Sigmoid colon (tissue), 4 donors: Measurements from ENCODE around the gene L3HYPDH.

ENCODE experiments used
- EP300 ChIP-seq, 4 donors: sonication (generic); formaldehyde crosslinking; IDR thresholded peaks; one replicate each; pipeline ENCODE4 v1.6.1; 2017; ENCODE audit warnings: antibody characterized with exemption in 4 of 4
- POLR2A ChIP-seq, 2 donors: fragments of 450-650 bp; IDR thresholded peaks; one replicate each; pipeline ENCODE4 v1.6.1; 2016; ENCODE audit warnings: antibody characterized with exemption in 2 of 2, mild to moderate bottlenecking in 2 of 2, moderate library complexity in 2 of 2
- POLR2AphosphoS5 ChIP-seq, 4 donors: sonication (generic); formaldehyde crosslinking; IDR thresholded peaks; one replicate each; pipeline ENCODE4 v1.6.1; 2017; ENCODE audit warnings: antibody characterized with exemption in 4 of 4
- TF ChIP-seq, protein P1 (sequence below), 4 experiments: fragments of 450-650 bp in 3 of 4; fragments of 200-600 bp in 1 of 4; IDR thresholded peaks; one replicate each; pipeline ENCODE4 v1.5.1; 2016 to 2019; ENCODE audit warnings: antibody characterized with exemption in 4 of 4, mild to moderate bottlenecking in 3 of 4, moderate library complexity in 2 of 4

DNA sequence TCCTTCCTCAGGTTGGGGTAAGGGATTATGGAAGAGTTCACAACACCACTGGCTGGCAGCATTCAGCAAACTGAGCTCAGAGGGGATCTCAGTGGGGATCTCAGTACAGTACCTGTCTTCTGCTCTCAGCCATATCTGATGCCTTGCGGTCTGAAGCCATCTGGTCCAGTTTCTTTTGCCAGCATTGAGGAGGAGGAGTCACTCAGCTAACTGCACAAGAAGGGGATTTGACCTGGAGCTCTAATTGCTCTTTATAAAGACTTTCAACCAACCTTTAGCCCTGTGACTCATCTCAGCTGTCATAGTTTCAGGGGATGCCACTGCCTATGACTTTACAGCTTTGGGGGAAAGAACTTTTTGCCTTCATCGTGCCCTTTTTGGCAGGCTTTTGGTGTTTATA, 45.0 kb upstream of the L3HYPDH start:
- TF ChIP-seq, protein P1, sequence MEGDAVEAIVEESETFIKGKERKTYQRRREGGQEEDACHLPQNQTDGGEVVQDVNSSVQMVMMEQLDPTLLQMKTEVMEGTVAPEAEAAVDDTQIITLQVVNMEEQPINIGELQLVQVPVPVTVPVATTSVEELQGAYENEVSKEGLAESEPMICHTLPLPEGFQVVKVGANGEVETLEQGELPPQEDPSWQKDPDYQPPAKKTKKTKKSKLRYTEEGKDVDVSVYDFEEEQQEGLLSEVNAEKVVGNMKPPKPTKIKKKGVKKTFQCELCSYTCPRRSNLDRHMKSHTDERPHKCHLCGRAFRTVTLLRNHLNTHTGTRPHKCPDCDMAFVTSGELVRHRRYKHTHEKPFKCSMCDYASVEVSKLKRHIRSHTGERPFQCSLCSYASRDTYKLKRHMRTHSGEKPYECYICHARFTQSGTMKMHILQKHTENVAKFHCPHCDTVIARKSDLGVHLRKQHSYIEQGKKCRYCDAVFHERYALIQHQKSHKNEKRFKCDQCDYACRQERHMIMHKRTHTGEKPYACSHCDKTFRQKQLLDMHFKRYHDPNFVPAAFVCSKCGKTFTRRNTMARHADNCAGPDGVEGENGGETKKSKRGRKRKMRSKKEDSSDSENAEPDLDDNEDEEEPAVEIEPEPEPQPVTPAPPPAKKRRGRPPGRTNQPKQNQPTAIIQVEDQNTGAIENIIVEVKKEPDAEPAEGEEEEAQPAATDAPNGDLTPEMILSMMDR (IDR thresholded peaks at IDR 0.05), result no peak
- TF ChIP-seq POLR2AphosphoS5 (IDR thresholded peaks at IDR 0.05) (no peak), POLR2A (IDR thresholded peaks at IDR 0.05) (no peak), EP300 (IDR thresholded peaks at IDR 0.05) (no peak)
